B cell (primary cell): Measurements from ENCODE around the gene LMLN.

Experiments
- CTCF ChIP-seq: fragments of 200-600 bp; IDR thresholded peaks from one replicate; pipeline ENCODE4 v1.8.0; 2022; ENCODE audit warnings: antibody characterized with exemption, mild to moderate bottlenecking
- EZH2 ChIP-seq: IDR thresholded peaks from 2 replicates; pipeline ENCODE4 v1.6.1; 2012; ENCODE audit warnings: borderline replicate concordance, low read depth, mild to moderate bottlenecking, moderate library complexity, low read length; ENCODE audit not compliant: insufficient read depth, poor library complexity, severe bottlenecking

GRCh38 chr3:198027799-198028390 lies 67.9 kb downstream of the LMLN start:
- no peak for TF ChIP-seq CTCF
- TF ChIP-seq EZH2, result no peak
